Tibial nerve (tissue), 4 donors: Measurements from ENCODE around the gene ACBD6. TPM values are rescaled to one million over a fixed set of nuclear protein-coding genes. Genes with fewer than 3 reads are reported as not detected.

Experiments used
- DNase-seq, 2 donors: peaks; one replicate each; pipeline ENCODE4 v3.0.0-alpha.2; 2019; ENCODE audit warnings: low spot score in 2 of 2
- H3K27ac ChIP-seq, 4 donors: fragments of 200-600 bp; sonication (generic) in 3 of 4; one replicate each; pipeline ENCODE4 v1.5.1; 2017 to 2019; ENCODE audit warnings: mild to moderate bottlenecking in 1 of 4
- H3K27me3 ChIP-seq, 2 donors: fragments of 200-600 bp; sonication (generic) in 1 of 2; one replicate each; pipeline versions ENCODE4 v1.5.1 to v1.6.0; 2017 to 2019
- H3K36me3 ChIP-seq, 3 donors: fragments of 200-600 bp; sonication (generic); one replicate each; pipeline ENCODE4 v1.5.1; 2018 to 2019
- H3K4me1 ChIP-seq, 4 donors: fragments of 200-600 bp; sonication (generic) in 3 of 4; one replicate each; pipeline ENCODE4 v1.5.1; 2017 to 2019
- H3K4me3 ChIP-seq, 4 donors: fragments of 200-600 bp; sonication (generic) in 3 of 4; one replicate each; pipeline ENCODE4 v1.5.1; 2017 to 2019; ENCODE audit warnings: mild to moderate bottlenecking in 1 of 4, moderate library complexity in 1 of 4
- H3K9me3 ChIP-seq, 4 donors: fragments of 200-600 bp; sonication (generic) in 3 of 4; one replicate each; pipeline ENCODE4 v1.5.1; 2017 to 2019
- CTCF ChIP-seq, 5 experiments: fragments of 200-600 bp in 3 of 5; fragments of 450-650 bp in 2 of 5; sonication (generic) in 3 of 5; IDR thresholded peaks; one replicate each; pipeline ENCODE4 v1.5.1; 2016 to 2019; ENCODE audit warnings: antibody characterized with exemption in 5 of 5, mild to moderate bottlenecking in 3 of 5, moderate library complexity in 2 of 5
- EP300 ChIP-seq, 2 donors: sonication (generic); formaldehyde crosslinking; IDR thresholded peaks; one replicate each; pipeline ENCODE4 v1.6.1; 2017; ENCODE audit warnings: antibody characterized with exemption in 2 of 2, mild to moderate bottlenecking in 1 of 2
- POLR2A ChIP-seq, 2 donors: fragments of 450-650 bp; IDR thresholded peaks; one replicate each; pipeline ENCODE4 v1.6.1; 2017; ENCODE audit warnings: antibody characterized with exemption in 2 of 2, mild to moderate bottlenecking in 2 of 2, moderate library complexity in 2 of 2
- whole genome bisulfite sequencing, 2 donors: methylation state at CpG; one replicate each; pipeline ENCODE4 v1.1.5; 2018; 5-methylcytosine and 5-hydroxymethylcytosine counted together
- total RNA-seq, 4 donors: library from RNA; depleted of rRNA; stranded (reverse); fragments of >200 nt; gene quantifications; one replicate each; pipeline ENCODE4 v1.1.0, GENCODE V29; 2016

ACBD6 gene
- total RNA-seq, 4 donors from 2014 or later, result 55.7 to 61.8 (median 57.2) TPM

GRCh38 chr1:180309338-180309737 is 193.0 kb downstream of the ACBD6 start:
- peaks cover 0 to 9% (median 2%) of the 10 kb centered on the region in 3 donors for H3K36me3 ChIP-seq
- no peaks in the 10 kb centered on the region for H3K4me1 ChIP-seq
- H3K4me3 ChIP-seq, result no peak overlapping the region
- DNase-seq, result no peak
- TF ChIP-seq POLR2A (IDR thresholded peaks at IDR 0.05), result no peak
- no peak for TF ChIP-seq EP300 (IDR thresholded peaks at IDR 0.05)
- TF ChIP-seq CTCF (IDR thresholded peaks at IDR 0.05), result no peak
- 54 to 86% methylated on average over 1 of the region's 1 CpG for WGBS, 2 donors
- H3K27me3 ChIP-seq, result no peaks in the 10 kb centered on the region
- no peak overlapping the region for H3K27ac ChIP-seq
- H3K9me3 ChIP-seq, result no peaks in the 10 kb centered on the region

- H3K27ac ChIP-seq, result no peak overlapping the region
- WGBS, 2 donors, result 92 to 95% methylated on average over 2 of the region's 2 CpGs
- no peaks in the 10 kb centered on the region for H3K9me3 ChIP-seq
- H3K27me3 ChIP-seq, result no peaks in the 10 kb centered on the region
- DNase-seq, result no peak
- no peaks in the 10 kb centered on the region for H3K4me1 ChIP-seq
- no peak overlapping the region for H3K4me3 ChIP-seq
- TF ChIP-seq POLR2A (IDR thresholded peaks at IDR 0.05) (no peak), EP300 (IDR thresholded peaks at IDR 0.05) (no peak), CTCF (IDR thresholded peaks at IDR 0.05) (no peak)
- H3K36me3 ChIP-seq, result no peaks in the 10 kb centered on the region
Measured at GRCh38 chr1:180301135-180301742, 201.1 kb downstream of the ACBD6 start.

- Histone ChIP-seq H3K4me3 (no peak overlapping the region), H3K4me1 (no peaks in the 10 kb centered on the region), H3K36me3 (no peaks in the 10 kb centered on the region), H3K27ac (no peak overlapping the region), H3K27me3 (no peaks in the 10 kb centered on the region), H3K9me3 (no peaks in the 10 kb centered on the region)
- no peak for DNase-seq
- WGBS, 2 donors, result 82 to 84% methylated on average over 7 of the region's 7 CpGs
- TF ChIP-seq POLR2A (IDR thresholded peaks at IDR 0.05), result no peak
- TF ChIP-seq CTCF (IDR thresholded peaks at IDR 0.05), result no peak
- TF ChIP-seq EP300 (IDR thresholded peaks at IDR 0.05), result no peak
Measured at GRCh38 chr1:180299479-180300221, 202.7 kb downstream of the ACBD6 start.

- H3K36me3 ChIP-seq, result no peaks in the 10 kb centered on the region
- H3K27ac ChIP-seq, result no peak overlapping the region
- 91 to 100% methylated on average over 1 of the region's 1 CpG for WGBS, 2 donors
- H3K4me3 ChIP-seq, result no peak overlapping the region
- H3K27me3 ChIP-seq, result no peaks in the 10 kb centered on the region
- no peaks in the 10 kb centered on the region for H3K4me1 ChIP-seq
- H3K9me3 ChIP-seq, result no peaks in the 10 kb centered on the region
- TF ChIP-seq CTCF (IDR thresholded peaks at IDR 0.05), result no peak
- no peak for DNase-seq
Measured at GRCh38 chr1:180295999-180296398, 206.4 kb downstream of the ACBD6 start.

- no peaks in the 10 kb centered on the region for H3K9me3 ChIP-seq
- no peak for DNase-seq
- TF ChIP-seq CTCF (IDR thresholded peaks at IDR 0.05), result no peak
- no peak for TF ChIP-seq POLR2A (IDR thresholded peaks at IDR 0.05)
- TF ChIP-seq EP300 (IDR thresholded peaks at IDR 0.05), result no peak
- 97 to 98% methylated on average over 2 of the region's 2 CpGs for WGBS, 2 donors
- H3K27ac ChIP-seq, result no peak overlapping the region
- H3K4me1 ChIP-seq, result no peaks in the 10 kb centered on the region
- H3K27me3 ChIP-seq, result no peaks in the 10 kb centered on the region
- H3K4me3 ChIP-seq, result no peak overlapping the region
- H3K36me3 ChIP-seq, result no peaks in the 10 kb centered on the region
Measured at GRCh38 chr1:180294711-180295110, 207.7 kb downstream of the ACBD6 start.
